Measurements from ENCODE around the gene KIF16B.
"Not testable (repeated sequence)": the region's sequence is repeated elsewhere in the genome, so short reads cannot be mapped to it uniquely, and the experiment has no call there.

The KIF16B gene

GRCh38 chr20:16244892-16245291 is 328.4 kb downstream of the KIF16B start:
- DNase-seq, result no peak

- no peak for DNase-seq
Measured at GRCh38 chr20:16243470-16243869, 329.8 kb downstream of the KIF16B start.

GRCh38 chr20:16241911-16242310 is 331.3 kb downstream of the KIF16B start:
- no peak for DNase-seq

GRCh38 chr20:16240355-16240754 is 332.9 kb downstream of the KIF16B start:
- no peak for DNase-seq

- no peak for DNase-seq
Measured at GRCh38 chr20:16236589-16237241, 336.5 kb downstream of the KIF16B start.

GRCh38 chr20:16230402-16230801 is 342.8 kb downstream of the KIF16B start:
- no peak for DNase-seq

- DNase-seq, result no peak
Measured at GRCh38 chr20:16229813-16230212, 343.4 kb downstream of the KIF16B start.

- no peak for DNase-seq
Measured at GRCh38 chr20:16228722-16229121, 344.5 kb downstream of the KIF16B start.

- not testable (repeated sequence) for DNase-seq
Measured at GRCh38 chr20:16226961-16227360, 346.3 kb downstream of the KIF16B start.

- no peak for DNase-seq
Measured at GRCh38 chr20:16224836-16225235, 348.4 kb downstream of the KIF16B start.

GRCh38 chr20:16222859-16223411 is 350.3 kb downstream of the KIF16B start:
- DNase-seq, result no peak
